Activated CD4-positive, alpha-beta memory T cell treated with anti-CD3 and anti-CD28 coated beads, Interleukin-2, amount 10 ng/mL, durations not matched to agents 7 days and 5 days (primary cell): ENCODE measurements around the gene NR3C2. TPM values are rescaled to one million over a fixed set of nuclear protein-coding genes. Genes with fewer than 3 reads are reported as not detected.

Source experiments
- CTCF ChIA-PET: fragments of 350-600 bp; sonication (Branson Sonifier 250); formaldehyde crosslinking; loops from one replicate; lab custom pipeline; 2021; ENCODE audit warnings: antibody characterized with exemption, inconsistent platforms; lab: Charles Lee
- POLR2A ChIA-PET: fragments of 350-600 bp; sonication (Branson Sonifier 250); formaldehyde crosslinking; loops from one replicate; lab custom pipeline; 2021; ENCODE audit warnings: antibody characterized with exemption; lab: Charles Lee
- DNase-seq: peaks from one replicate; pipeline ENCODE4 v3.0.0-alpha.2; 2020
- H3K27ac Mint-ChIP-seq: one replicate; pipeline ENCODE4 v1.8.0; 2021; ENCODE audit warnings: mild to moderate bottlenecking, mixed read lengths
- H3K27me3 Mint-ChIP-seq: one replicate; pipeline ENCODE4 v1.8.0; 2021; ENCODE audit warnings: mixed read lengths
- H3K36me3 Mint-ChIP-seq: one replicate; pipeline ENCODE4 v1.8.0; 2021; ENCODE audit warnings: low read depth, mixed read lengths
- H3K4me1 Mint-ChIP-seq: one replicate; pipeline ENCODE4 v1.8.0; 2021; ENCODE audit warnings: mixed read lengths
- H3K4me3 Mint-ChIP-seq: one replicate; pipeline ENCODE4 v1.8.0; 2021; ENCODE audit warnings: mild to moderate bottlenecking, mixed read lengths
- H3K9me3 Mint-ChIP-seq: one replicate; pipeline ENCODE4 v1.8.0; 2021; ENCODE audit warnings: mixed read lengths
- total RNA-seq, 2 experiments: library from RNA; stranded (reverse); gene quantifications; one replicate each; pipeline ENCODE4 v1.2.3, GENCODE V29; 2021

NR3C2 gene
- total RNA-seq, 2 experiments from 2014 or later, result 4.1 to 5.0 TPM

- no peak overlapping the region for H3K4me3 Mint-ChIP-seq
- POLR2A ChIA-PET, result interaction anchor here (0.7 kb wide), 1 partner anchor 13 kb away, joined by 3 read pairs; no protein-coding TSS in a partner anchor
- no peaks in the 10 kb centered on the region for H3K27me3 Mint-ChIP-seq
- peaks cover 37% of the 10 kb centered on the region for H3K36me3 Mint-ChIP-seq
- CTCF ChIA-PET, result no interaction called here
- no peak for DNase-seq
- no peak overlapping the region for H3K27ac Mint-ChIP-seq
- H3K4me1 Mint-ChIP-seq, result no peaks in the 10 kb centered on the region
- peaks cover 17% of the 10 kb centered on the region for H3K9me3 Mint-ChIP-seq
These were observed 362.3 kb downstream of the NR3C2 start for GRCh38 chr4:148079961-148080360.

GRCh38 chr4:148078061-148078460, 364.2 kb downstream of the NR3C2 start:
- ChIA-PET CTCF (no interaction called here), POLR2A (no interaction called here)

GRCh38 chr4:148077581-148077980, 364.6 kb downstream of the NR3C2 start:
- ChIA-PET CTCF (no interaction called here), POLR2A (no interaction called here)
- no peak overlapping the region for H3K4me3 Mint-ChIP-seq
- peak; percentile 1 for DNase-seq
- peaks cover 26% of the 10 kb centered on the region for H3K9me3 Mint-ChIP-seq
- no peaks in the 10 kb centered on the region for H3K4me1 Mint-ChIP-seq
- no peaks in the 10 kb centered on the region for H3K27me3 Mint-ChIP-seq
- H3K36me3 Mint-ChIP-seq, result peaks cover 54% of the 10 kb centered on the region
- no peak overlapping the region for H3K27ac Mint-ChIP-seq

More at GRCh38 chr4:148078061-148078460, 364.2 kb downstream of the NR3C2 start:
- Mint-ChIP-seq H3K4me3 (no peak overlapping the region), H3K9me3 (peaks cover 26% of the 10 kb centered on the region), H3K27ac (no peak overlapping the region), H3K36me3 (peaks cover 50% of the 10 kb centered on the region), H3K27me3 (no peaks in the 10 kb centered on the region), H3K4me1 (no peaks in the 10 kb centered on the region)
- DNase-seq, result peak; percentile 4

GRCh38 chr4:148076964-148077363, 365.2 kb downstream of the NR3C2 start:
- DNase-seq, result no peak
- no peak overlapping the region for H3K4me3 Mint-ChIP-seq
- H3K27me3 Mint-ChIP-seq, result no peaks in the 10 kb centered on the region
- H3K9me3 Mint-ChIP-seq, result peaks cover 26% of the 10 kb centered on the region
- ChIA-PET CTCF (no interaction called here), POLR2A (no interaction called here)
- no peak overlapping the region for H3K27ac Mint-ChIP-seq
- H3K36me3 Mint-ChIP-seq, result peaks cover 60% of the 10 kb centered on the region
- no peaks in the 10 kb centered on the region for H3K4me1 Mint-ChIP-seq

GRCh38 chr4:148075438-148075837, 366.8 kb downstream of the NR3C2 start:
- no peaks in the 10 kb centered on the region for H3K4me1 Mint-ChIP-seq
- H3K27ac Mint-ChIP-seq, result no peak overlapping the region
- no peak for DNase-seq
- peaks cover 26% of the 10 kb centered on the region for H3K9me3 Mint-ChIP-seq
- ChIA-PET POLR2A (interaction anchor here (1.5 kb wide), 1 partner anchor 16 kb away, joined by 5 read pairs; no protein-coding TSS in a partner anchor), CTCF (no interaction called here)
- H3K36me3 Mint-ChIP-seq, result peaks cover 67% of the 10 kb centered on the region
- no peaks in the 10 kb centered on the region for H3K27me3 Mint-ChIP-seq
- H3K4me3 Mint-ChIP-seq, result no peak overlapping the region

GRCh38 chr4:148074462-148074861, 367.8 kb downstream of the NR3C2 start:
- CTCF ChIA-PET, result no interaction called here
- DNase-seq, result no peak
- Mint-ChIP-seq H3K27ac (no peak overlapping the region), H3K36me3 (peaks cover 66% of the 10 kb centered on the region), H3K9me3 (peaks cover 26% of the 10 kb centered on the region), H3K4me3 (no peak overlapping the region), H3K4me1 (no peaks in the 10 kb centered on the region), H3K27me3 (no peaks in the 10 kb centered on the region)
- POLR2A ChIA-PET, result no interaction called here

- POLR2A ChIA-PET, result no interaction called here
- Mint-ChIP-seq H3K36me3 (peaks cover 66% of the 10 kb centered on the region), H3K4me1 (no peaks in the 10 kb centered on the region)
These were observed 368.9 kb downstream of the NR3C2 start for GRCh38 chr4:148073349-148073748.

GRCh38 chr4:148072789-148073188, 369.4 kb downstream of the NR3C2 start:
- POLR2A ChIA-PET, result no interaction called here

More at GRCh38 chr4:148073349-148073748, 368.9 kb downstream of the NR3C2 start:
- H3K9me3 Mint-ChIP-seq, result peaks cover 26% of the 10 kb centered on the region
- CTCF ChIA-PET, result no interaction called here
- DNase-seq, result no peak
- H3K27me3 Mint-ChIP-seq, result no peaks in the 10 kb centered on the region
- H3K27ac Mint-ChIP-seq, result no peak overlapping the region
- no peak overlapping the region for H3K4me3 Mint-ChIP-seq

GRCh38 chr4:148071009-148071408, 371.2 kb downstream of the NR3C2 start:
- peaks cover 24% of the 10 kb centered on the region for H3K9me3 Mint-ChIP-seq
- no peak overlapping the region for H3K27ac Mint-ChIP-seq
- POLR2A ChIA-PET, result no interaction called here
- no peaks in the 10 kb centered on the region for H3K27me3 Mint-ChIP-seq
- H3K36me3 Mint-ChIP-seq, result peaks cover 58% of the 10 kb centered on the region
- no peak overlapping the region for H3K4me3 Mint-ChIP-seq
- no peaks in the 10 kb centered on the region for H3K4me1 Mint-ChIP-seq
- CTCF ChIA-PET, result interaction anchor here (0.6 kb wide), 1 partner anchor 12 kb away, joined by 3 read pairs; no protein-coding TSS in a partner anchor
- no peak for DNase-seq

More at GRCh38 chr4:148072789-148073188, 369.4 kb downstream of the NR3C2 start:
- no peak overlapping the region for H3K27ac Mint-ChIP-seq
- DNase-seq, result no peak
- H3K27me3 Mint-ChIP-seq, result no peaks in the 10 kb centered on the region
- peaks cover 64% of the 10 kb centered on the region for H3K36me3 Mint-ChIP-seq
- CTCF ChIA-PET, result no interaction called here
- H3K4me3 Mint-ChIP-seq, result no peak overlapping the region
- H3K4me1 Mint-ChIP-seq, result no peaks in the 10 kb centered on the region
- peaks cover 26% of the 10 kb centered on the region for H3K9me3 Mint-ChIP-seq

- H3K27ac Mint-ChIP-seq, result no peak overlapping the region
- peaks cover 49% of the 10 kb centered on the region for H3K36me3 Mint-ChIP-seq
- no peaks in the 10 kb centered on the region for H3K27me3 Mint-ChIP-seq
- no peak for DNase-seq
- ChIA-PET POLR2A (no interaction called here), CTCF (no interaction called here)
- no peaks in the 10 kb centered on the region for H3K4me1 Mint-ChIP-seq
- peaks cover 13% of the 10 kb centered on the region for H3K9me3 Mint-ChIP-seq
- H3K4me3 Mint-ChIP-seq, result no peak overlapping the region
These were observed 372.4 kb downstream of the NR3C2 start for GRCh38 chr4:148069895-148070178.

- no peak overlapping the region for H3K4me3 Mint-ChIP-seq
- peaks cover 7% of the 10 kb centered on the region for H3K9me3 Mint-ChIP-seq
- H3K36me3 Mint-ChIP-seq, result peaks cover 45% of the 10 kb centered on the region
- DNase-seq, result peak; percentile 8
- POLR2A ChIA-PET, result no interaction called here
- no peak overlapping the region for H3K27ac Mint-ChIP-seq
- H3K27me3 Mint-ChIP-seq, result no peaks in the 10 kb centered on the region
- no peaks in the 10 kb centered on the region for H3K4me1 Mint-ChIP-seq
- CTCF ChIA-PET, result no interaction called here
These were observed 372.9 kb downstream of the NR3C2 start for GRCh38 chr4:148069086-148069894.

GRCh38 chr4:148068065-148068911, 373.9 kb downstream of the NR3C2 start:
- peak; percentile 5 for DNase-seq
- Mint-ChIP-seq H3K4me3 (no peak overlapping the region), H3K9me3 (peaks cover 2% of the 10 kb centered on the region), H3K36me3 (peaks cover 35% of the 10 kb centered on the region), H3K4me1 (no peaks in the 10 kb centered on the region), H3K27me3 (no peaks in the 10 kb centered on the region), H3K27ac (no peak overlapping the region)
- POLR2A ChIA-PET, result no interaction called here
- CTCF ChIA-PET, result no interaction called here

GRCh38 chr4:148067301-148067916, 374.8 kb downstream of the NR3C2 start:
- CTCF ChIA-PET, result no interaction called here
- Mint-ChIP-seq H3K9me3 (no peaks in the 10 kb centered on the region), H3K4me3 (no peak overlapping the region), H3K27ac (no peak overlapping the region), H3K4me1 (no peaks in the 10 kb centered on the region), H3K36me3 (peaks cover 26% of the 10 kb centered on the region), H3K27me3 (no peaks in the 10 kb centered on the region)
- no peak for DNase-seq
- POLR2A ChIA-PET, result no interaction called here
